Astrocyte of the spinal cord (primary cell): ENCODE data around the gene SNED1.

Experiments used
- DNase-seq: peaks from one replicate; pipeline ENCODE4 v3.0.0; 2011; ENCODE audit warnings: low read depth, low spot score
- H3K4me3 ChIP-seq: 2 replicates; pipeline ENCODE4 v1.5.1; 2011; ENCODE audit warnings: low read depth, mild to moderate bottlenecking, low read length, moderate library complexity
- CTCF ChIP-seq: IDR thresholded peaks from 2 replicates; pipeline ENCODE4 v1.5.1; 2012; ENCODE audit warnings: low read depth, mild to moderate bottlenecking, low read length, inconsistent platforms
- in situ Hi-C: cut with HindIII; loops from 2 replicates; pipeline ENCODE4 v1.10.0; 2017; ENCODE audit warnings: low sequenced_read_pairs

SNED1 gene

DNA sequence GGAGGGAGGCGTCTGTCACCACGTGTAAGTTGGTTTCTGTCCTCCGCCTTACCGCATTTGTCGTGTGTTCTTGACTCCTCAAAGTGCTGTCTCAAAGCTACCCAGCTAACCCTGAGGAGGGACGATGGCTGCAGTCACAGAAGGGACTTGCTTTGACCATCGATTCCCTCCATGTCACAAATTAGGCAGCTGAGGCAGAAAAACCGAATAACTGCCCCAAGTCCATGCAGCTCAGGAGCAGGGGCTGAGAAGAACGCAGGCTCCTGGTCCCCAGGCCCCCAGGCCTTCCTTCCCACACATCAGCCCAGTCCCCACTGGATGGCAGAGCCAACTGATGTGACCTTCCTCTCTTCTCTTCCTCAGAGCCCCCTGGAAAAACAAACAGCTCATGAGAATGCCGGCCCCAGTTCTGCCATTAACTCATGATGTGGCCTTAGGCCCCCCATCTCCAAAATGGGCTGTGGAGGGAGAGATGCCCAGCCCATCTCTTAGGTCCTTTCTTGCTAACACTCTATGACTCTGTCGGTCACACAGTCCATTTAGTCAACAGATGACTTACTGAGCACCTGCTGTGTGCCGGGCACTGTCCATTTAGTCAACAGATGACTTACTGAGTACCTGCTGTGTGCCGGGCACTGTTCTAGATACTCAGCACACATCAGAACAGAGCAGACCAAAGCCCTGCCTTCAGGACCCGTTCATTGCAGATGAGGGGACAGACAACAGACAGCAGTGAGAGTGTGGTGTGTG is 84.1 kb downstream of the SNED1 start:
- in situ Hi-C loops, result no loop called here
- H3K4me3 ChIP-seq, result no peak overlapping the region
- no peak for DNase-seq
- no peak for TF ChIP-seq CTCF

GRCh38 chr2:241083091-241083415 is 84.6 kb downstream of the SNED1 start:
- TF ChIP-seq CTCF, result no peak

DNA sequence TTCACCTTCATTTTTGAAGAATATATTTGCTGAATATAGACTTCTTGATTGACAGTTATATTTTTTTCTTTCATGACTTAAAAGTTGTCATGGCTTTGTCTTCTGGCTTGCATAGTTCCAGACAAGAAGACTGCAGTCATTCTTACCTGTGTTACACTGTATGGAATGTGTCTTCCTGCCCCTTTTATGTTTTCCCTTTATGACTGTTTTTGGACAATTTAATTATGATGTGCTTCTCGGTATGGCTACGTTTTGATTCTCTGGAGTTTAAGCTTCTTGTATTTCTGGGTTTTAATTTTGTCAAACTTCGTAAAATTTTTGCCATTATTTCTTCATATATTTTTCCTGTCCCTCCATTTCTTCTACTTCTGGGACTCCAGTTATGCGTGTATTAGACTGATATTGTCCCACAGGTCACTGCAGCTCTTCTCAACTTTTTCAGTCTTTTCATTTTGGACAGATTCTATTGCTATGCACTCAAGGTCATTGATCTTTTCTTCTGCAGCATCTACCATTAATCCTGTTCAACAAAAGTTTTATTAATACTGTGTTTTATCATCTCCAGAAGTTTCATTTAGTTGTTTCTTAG is 86.5 kb downstream of the SNED1 start:
- in situ Hi-C loops, result no loop called here
- no peak overlapping the region for H3K4me3 ChIP-seq
- no peak for DNase-seq
- TF ChIP-seq CTCF, result no peak

More at GRCh38 chr2:241083091-241083415, 84.6 kb downstream of the SNED1 start:
- in situ Hi-C loops, result no loop called here
- H3K4me3 ChIP-seq, result no peak overlapping the region
- no peak for DNase-seq

- DNase-seq, result no peak
- no peak for TF ChIP-seq CTCF
- in situ Hi-C loops, result no loop called here
- H3K4me3 ChIP-seq, result no peak overlapping the region
Measured at GRCh38 chr2:241087420-241088268, 89.2 kb downstream of the SNED1 start.

DNA sequence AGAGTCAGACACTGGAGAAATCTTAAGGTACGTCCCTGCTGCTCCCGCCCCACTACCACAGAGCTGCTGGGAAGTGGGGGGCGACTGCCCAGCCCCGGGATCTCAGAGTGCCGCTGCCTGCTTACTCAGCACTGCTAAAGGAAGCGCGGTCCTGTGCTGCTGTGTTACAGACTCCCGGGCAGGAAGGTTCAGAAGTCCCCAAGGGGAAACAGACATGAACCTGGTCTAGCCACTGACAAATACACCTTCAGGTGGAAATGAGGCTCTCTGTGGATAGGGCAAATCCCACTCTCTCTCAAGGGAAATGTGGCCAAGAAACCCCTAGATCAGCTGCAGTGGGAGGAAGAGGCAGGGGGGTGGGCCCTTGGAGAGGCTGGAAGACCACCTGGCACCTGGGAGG is 90.0 kb downstream of the SNED1 start:
- in situ Hi-C loops, result no loop called here
- no peak for DNase-seq
- no peak for TF ChIP-seq CTCF
- no peak overlapping the region for H3K4me3 ChIP-seq

- in situ Hi-C loops, result no loop called here
- DNase-seq, result no peak
- no peak for TF ChIP-seq CTCF
- no peak overlapping the region for H3K4me3 ChIP-seq
Measured at GRCh38 chr2:241088791-241089732, 90.6 kb downstream of the SNED1 start.
